HG03103 (cell line): ENCODE results near the gene CPZ.
"Not testable (repeated sequence)": the region's sequence is repeated elsewhere in the genome, so short reads cannot be mapped to it uniquely, and the experiment has no call there.

Experiments
- ATAC-seq: cut with Tn5 transposase; IDR thresholded peaks from one replicate; pipeline ENCODE4 v1.9.1; 2021; ENCODE audit warnings: low read depth; ENCODE audit not compliant: unreplicated experiment

CPZ gene

GRCh38 chr4:8556341-8557150 is 36.0 kb upstream of the CPZ start:
- no peak for ATAC-seq

DNA sequence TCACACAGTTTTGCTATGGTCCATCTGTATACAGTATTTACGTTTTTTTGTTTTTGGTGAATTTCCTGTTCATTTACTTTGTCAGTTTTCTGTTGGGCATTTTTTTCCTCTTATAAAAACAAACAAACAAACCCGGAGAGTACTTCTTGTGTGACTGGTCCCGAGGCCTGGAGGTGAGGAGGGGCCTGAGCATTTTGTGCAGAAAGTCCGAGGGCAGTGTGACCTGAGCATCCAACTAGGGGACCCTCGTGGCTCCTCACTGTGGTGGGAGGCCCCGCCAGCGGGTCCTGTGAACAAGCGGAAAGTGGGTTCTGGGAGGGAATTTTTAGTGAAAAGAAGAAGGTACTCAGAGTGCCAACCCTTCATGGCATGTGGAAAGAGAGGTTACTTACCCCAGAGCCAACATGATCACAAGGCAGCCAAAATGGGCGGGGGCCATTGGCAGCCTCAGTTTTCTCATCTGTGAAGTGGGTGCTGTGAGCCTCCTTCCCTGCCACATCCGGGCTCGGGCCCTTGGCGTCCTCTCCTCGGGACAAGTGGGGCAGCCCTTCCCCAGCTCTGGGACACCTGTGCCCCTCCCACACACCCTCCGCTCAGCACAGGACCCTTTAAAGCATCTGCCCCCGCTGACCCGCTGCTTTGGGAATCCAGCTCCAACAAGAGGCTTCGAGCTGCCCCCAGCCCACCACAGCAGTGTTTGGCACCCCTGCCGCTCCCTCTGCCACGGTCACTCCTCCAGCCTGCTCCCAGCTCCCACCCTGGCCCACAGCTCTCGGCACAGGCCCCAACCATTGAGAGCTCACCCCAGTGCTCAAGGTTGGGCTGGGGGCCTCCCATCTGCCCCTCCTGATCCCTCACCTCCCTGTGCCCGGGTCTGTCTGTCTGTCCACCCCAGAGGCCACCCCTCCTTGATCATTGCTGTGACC is 35.2 kb upstream of the CPZ start:
- no peak for ATAC-seq

DNA sequence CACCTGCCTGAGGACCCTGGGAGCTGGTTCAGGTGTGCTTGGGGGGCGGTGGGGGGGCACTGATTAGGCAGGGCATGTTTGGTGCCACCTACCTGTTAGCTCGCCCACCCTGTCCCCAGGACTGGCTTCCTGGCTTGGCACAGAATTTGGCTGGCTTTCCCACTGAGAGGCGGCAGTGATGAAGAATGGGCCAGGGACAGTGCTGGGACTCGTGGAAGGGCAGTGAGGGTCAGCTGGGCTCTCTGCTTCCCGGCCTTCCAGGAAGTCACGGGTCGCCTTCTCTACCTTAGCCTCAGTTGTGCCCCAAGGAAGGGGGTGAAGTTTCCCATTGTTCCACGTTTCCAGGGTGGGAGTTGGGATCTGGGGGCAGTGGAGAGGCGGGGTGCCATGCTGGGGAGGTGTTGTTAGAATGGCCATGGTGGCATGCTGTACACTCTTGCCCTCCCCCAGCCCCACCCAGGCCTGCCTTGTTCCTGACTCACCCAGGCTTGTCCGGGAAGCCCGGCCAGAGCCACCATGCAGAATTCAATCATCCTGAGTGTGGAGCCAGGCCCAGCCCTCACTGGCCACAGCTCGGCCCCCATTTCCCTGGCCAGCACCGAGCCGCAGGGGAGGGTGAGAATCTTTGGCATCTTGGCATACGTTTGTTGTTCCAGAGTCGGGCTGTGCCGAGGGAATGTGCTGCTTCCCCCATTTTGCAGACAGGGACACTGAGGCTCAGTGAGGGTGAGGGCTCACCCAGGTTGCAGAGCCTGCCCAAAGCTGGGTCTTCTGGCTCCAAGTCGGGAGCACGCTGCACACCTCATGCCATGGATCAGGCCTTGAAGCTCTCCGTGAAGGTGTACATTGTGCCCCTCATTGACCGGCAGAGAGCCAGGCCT is 34.2 kb upstream of the CPZ start:
- ATAC-seq = no peak

DNA sequence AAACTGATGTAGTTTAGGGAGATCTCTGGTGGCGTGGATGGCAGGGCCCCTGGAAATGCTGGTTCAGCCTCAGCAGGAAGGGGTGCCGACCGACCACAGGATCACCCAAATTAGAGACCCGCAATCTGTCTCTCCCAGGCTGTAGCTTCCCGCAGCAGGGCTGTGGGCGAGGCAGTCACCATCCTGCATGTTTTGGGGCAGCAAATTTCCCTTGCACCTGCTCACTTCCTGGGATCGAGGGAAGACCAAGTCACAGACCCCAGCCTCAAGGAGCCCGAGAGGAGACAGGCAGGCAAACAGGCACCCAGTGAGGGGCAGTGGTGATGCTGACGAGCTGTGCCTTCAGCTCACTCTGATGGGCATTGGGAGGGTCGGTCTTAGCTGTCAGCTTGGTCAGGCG is 33.6 kb upstream of the CPZ start:
- no peak for ATAC-seq

- no peak for ATAC-seq
These were observed 32.9 kb upstream of the CPZ start for GRCh38 chr4:8559524-8560264.

DNA sequence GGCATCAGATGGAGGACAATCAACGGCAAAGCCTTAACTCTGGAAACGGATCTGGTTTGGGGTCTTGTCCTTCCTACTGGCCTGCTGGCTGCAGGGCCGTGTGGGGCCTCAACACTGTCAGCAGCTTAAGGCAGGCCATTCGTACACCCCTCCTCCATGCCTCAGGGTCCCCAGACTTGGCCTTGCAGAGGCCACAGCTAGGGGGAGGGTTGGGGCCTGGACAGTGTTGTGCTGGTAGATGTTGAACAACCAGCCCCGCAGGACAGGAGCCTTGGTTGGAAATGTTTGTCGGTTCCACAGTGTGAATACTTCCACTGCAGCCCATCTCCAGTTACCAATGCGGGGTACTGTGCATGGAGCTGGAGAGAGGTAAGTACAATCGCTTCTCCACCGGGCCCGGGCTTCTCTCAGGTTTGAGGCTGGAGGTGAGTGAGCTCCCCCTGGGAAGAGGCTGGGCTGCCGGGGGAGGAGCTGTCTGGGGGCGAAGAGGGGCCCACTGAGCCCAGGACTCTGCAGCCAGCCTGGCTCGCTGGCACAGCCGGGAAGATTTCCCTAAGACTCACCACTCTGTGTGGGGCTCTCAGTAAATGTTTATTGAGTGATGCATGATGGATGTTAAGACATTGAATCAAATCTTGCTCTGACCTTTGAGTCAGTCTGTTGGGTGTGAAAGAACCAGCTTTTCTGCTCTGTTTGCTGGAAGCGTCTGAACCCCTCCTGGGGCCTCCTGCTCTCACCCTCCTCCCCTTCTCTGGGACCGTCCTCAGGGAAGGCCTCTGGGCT is 32.1 kb upstream of the CPZ start:
- no peak for ATAC-seq

- ATAC-seq = no peak
These were observed 28.0 kb upstream of the CPZ start for GRCh38 chr4:8564595-8564994.

GRCh38 chr4:8568068-8568668 is 24.4 kb upstream of the CPZ start:
- ATAC-seq = no peak

- no peak for ATAC-seq
These were observed 22.4 kb upstream of the CPZ start for GRCh38 chr4:8570201-8570600.

- no peak for ATAC-seq
These were observed 20.6 kb upstream of the CPZ start for GRCh38 chr4:8571702-8572685.

GRCh38 chr4:8573266-8573665 is 19.3 kb upstream of the CPZ start:
- ATAC-seq = no peak

DNA sequence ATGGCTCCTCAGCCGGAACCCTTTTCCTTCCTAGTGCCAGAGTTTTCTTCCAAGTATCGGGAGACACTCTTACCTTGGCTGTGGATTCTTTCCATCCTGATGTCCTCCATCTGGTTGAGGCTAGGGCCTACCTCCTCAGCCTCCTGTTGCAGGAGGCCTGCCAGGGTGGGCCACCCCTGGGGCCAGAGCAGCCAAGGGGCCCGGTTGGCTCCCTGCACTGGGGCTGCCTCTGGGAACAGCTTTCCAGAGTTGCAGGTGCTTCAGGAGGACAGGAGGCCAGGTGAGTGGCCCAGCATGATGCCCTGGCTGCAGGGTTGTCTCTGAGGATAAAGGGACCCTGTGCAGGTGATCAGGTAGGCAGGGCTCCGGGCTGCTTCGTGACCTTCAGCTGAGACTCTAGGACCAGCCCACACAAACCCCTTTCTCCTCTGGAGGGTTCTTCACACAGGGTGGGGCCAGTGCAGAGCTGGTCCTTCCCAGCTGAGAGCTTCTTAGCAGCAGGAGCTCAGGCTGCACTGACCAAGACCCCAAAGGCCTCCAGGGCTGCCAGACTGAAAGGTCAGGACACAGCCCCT is 17.7 kb upstream of the CPZ start:
- ATAC-seq = no peak

- no peak for ATAC-seq
These were observed 17.1 kb upstream of the CPZ start for GRCh38 chr4:8575457-8575856.

GRCh38 chr4:8576591-8576990 is 16.0 kb upstream of the CPZ start:
- not testable (repeated sequence) for ATAC-seq

DNA sequence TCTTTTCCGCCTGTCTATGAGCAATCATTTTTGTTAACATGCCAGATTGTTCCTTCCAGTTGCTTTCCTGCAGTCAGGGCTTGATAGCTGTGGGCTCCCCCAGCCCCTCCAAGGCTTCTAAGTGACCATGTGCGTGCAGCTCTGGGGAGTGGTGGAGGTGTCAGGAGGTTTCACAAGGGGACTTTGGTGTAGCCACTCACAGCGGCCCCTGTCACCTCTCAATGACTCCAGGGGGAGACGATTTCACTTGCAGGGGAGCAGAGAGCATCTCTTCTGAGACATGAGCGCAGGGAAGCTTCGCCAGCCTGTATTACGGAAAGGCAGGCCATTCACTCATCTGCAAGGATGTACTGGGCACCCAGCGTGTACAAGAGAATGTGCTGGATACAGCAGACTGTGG is 15.5 kb upstream of the CPZ start:
- ATAC-seq = no peak

- ATAC-seq = no peak
These were observed 14.6 kb upstream of the CPZ start for GRCh38 chr4:8577972-8578371.

GRCh38 chr4:8578717-8579116 is 13.8 kb upstream of the CPZ start:
- ATAC-seq = no peak
